Hepatocyte (in vitro differentiated cells): ENCODE data around the gene ZCCHC7. TPM values are rescaled to one million over a fixed set of nuclear protein-coding genes. Genes with fewer than 3 reads are reported as not detected.
"Not testable (repeated sequence)": the region's sequence is repeated elsewhere in the genome, so short reads cannot be mapped to it uniquely, and the experiment has no call there.

Experiments used
- DNase-seq: peaks from one replicate; pipeline ENCODE4 v3.0.0-alpha.2; 2016; ENCODE audit warnings: low spot score
- H2AFZ ChIP-seq: fragments of 200-600 bp; sonication (generic); 2 replicates; pipeline ENCODE4 v1.6.0; 2016; ENCODE audit warnings: antibody characterized with exemption, mild to moderate bottlenecking
- H3K27ac ChIP-seq: fragments of 200-600 bp; sonication (generic); 2 replicates; pipeline ENCODE4 v1.5.1; 2016; ENCODE audit warnings: mild to moderate bottlenecking
- H3K27me3 ChIP-seq: fragments of 200-600 bp; sonication (generic); 2 replicates; pipeline ENCODE4 v1.6.1; 2016
- H3K36me3 ChIP-seq: fragments of 200-600 bp; sonication (generic); replicated peaks from 2 replicates; pipeline ENCODE4 v1.5.1; 2016; ENCODE audit warnings: low read depth; ENCODE audit not compliant: insufficient read depth
- H3K4me1 ChIP-seq: fragments of 200-600 bp; sonication (generic); 2 replicates; pipeline ENCODE4 v1.5.1; 2016; ENCODE audit warnings: mild to moderate bottlenecking, moderate library complexity; ENCODE audit not compliant: insufficient read depth
- H3K4me2 ChIP-seq: fragments of 200-600 bp; sonication (generic); 2 replicates; pipeline ENCODE4 v1.6.0; 2016
- H3K4me3 ChIP-seq: fragments of 200-600 bp; sonication (generic); 2 replicates; pipeline ENCODE4 v1.5.1; 2016; ENCODE audit warnings: mild to moderate bottlenecking
- H3K79me2 ChIP-seq: fragments of 200-600 bp; sonication (generic); 2 replicates; pipeline ENCODE4 v1.6.0; 2017; ENCODE audit warnings: mild to moderate bottlenecking
- H3K9me2 ChIP-seq: fragments of 200-600 bp; sonication (generic); replicated peaks from 2 replicates; pipeline ENCODE4 v1.6.0; 2017; ENCODE audit warnings: mild to moderate bottlenecking; ENCODE audit not compliant: insufficient read depth
- H3K9me3 ChIP-seq: fragments of 200-600 bp; sonication (generic); 2 replicates; pipeline ENCODE4 v1.5.1; 2016; ENCODE audit warnings: low read depth, mild to moderate bottlenecking
- H4K20me1 ChIP-seq: fragments of 200-600 bp; sonication (generic); 2 replicates; pipeline ENCODE4 v1.6.0; 2016; ENCODE audit warnings: mild to moderate bottlenecking; ENCODE audit not compliant: insufficient read depth, poor library complexity, severe bottlenecking
- EZH2 ChIP-seq: fragments of 200-600 bp; sonication (generic); IDR thresholded peaks from 2 replicates; pipeline ENCODE4 v1.6.1; 2016; ENCODE audit warnings: antibody characterized with exemption, mild to moderate bottlenecking, borderline replicate concordance
- EZH2phosphoT487 ChIP-seq: fragments of 200-600 bp; sonication (generic); IDR thresholded peaks from one replicate; pipeline ENCODE4 v1.6.1; 2018; ENCODE audit warnings: antibody characterized with exemption, mild to moderate bottlenecking, low read depth, moderate library complexity; ENCODE audit not compliant: unreplicated experiment, severe bottlenecking
- WGBS: methylation state at CpG from one replicate; pipeline ENCODE4 v1.1.6; 2016; ENCODE audit warnings: low lambda C conversion rate; ENCODE audit errors: missing lambda C conversion rate; 5-methylcytosine and 5-hydroxymethylcytosine counted together
- polyA plus RNA-seq: library from polyadenylated mRNA; unstranded; fragments of >200 nt; fragmentation: Nextera tagmentation; extraction: Ambion mirVana; gene quantifications from 2 replicates; pipeline ENCODE4 v1.2.1, GENCODE V29; 2016
- total RNA-seq: library from RNA; depleted of rRNA; stranded (reverse); fragments of >200 nt; gene quantifications from 2 replicates; pipeline ENCODE4 v1.2.3, GENCODE V29; 2014
- TF ChIP-seq, protein P1 (sequence below): fragments of 200-600 bp; sonication (generic); IDR thresholded peaks from 2 replicates; pipeline ENCODE4 v1.5.1; 2016; ENCODE audit warnings: antibody characterized with exemption, mild to moderate bottlenecking; ENCODE audit not compliant: poor library complexity

ZCCHC7 gene
- total and polyA plus RNA-seq, 2 experiments from 2014 or later: 12.3 to 14.6 TPM

- H3K4me2 ChIP-seq: no peak overlapping the region
- H3K9me2 ChIP-seq: no peaks in the 10 kb centered on the region
- H2AFZ ChIP-seq: no peak overlapping the region
- peaks cover 5% of the 10 kb centered on the region for H4K20me1 ChIP-seq
- H3K4me1 ChIP-seq: peaks cover 18% of the 10 kb centered on the region
- 93% methylated on average over 7 of the region's 7 CpGs for WGBS
- no peak for DNase-seq
- H3K27me3 ChIP-seq: no peaks in the 10 kb centered on the region
- no peak for TF ChIP-seq EZH2phosphoT487
- TF ChIP-seq, protein P1, sequence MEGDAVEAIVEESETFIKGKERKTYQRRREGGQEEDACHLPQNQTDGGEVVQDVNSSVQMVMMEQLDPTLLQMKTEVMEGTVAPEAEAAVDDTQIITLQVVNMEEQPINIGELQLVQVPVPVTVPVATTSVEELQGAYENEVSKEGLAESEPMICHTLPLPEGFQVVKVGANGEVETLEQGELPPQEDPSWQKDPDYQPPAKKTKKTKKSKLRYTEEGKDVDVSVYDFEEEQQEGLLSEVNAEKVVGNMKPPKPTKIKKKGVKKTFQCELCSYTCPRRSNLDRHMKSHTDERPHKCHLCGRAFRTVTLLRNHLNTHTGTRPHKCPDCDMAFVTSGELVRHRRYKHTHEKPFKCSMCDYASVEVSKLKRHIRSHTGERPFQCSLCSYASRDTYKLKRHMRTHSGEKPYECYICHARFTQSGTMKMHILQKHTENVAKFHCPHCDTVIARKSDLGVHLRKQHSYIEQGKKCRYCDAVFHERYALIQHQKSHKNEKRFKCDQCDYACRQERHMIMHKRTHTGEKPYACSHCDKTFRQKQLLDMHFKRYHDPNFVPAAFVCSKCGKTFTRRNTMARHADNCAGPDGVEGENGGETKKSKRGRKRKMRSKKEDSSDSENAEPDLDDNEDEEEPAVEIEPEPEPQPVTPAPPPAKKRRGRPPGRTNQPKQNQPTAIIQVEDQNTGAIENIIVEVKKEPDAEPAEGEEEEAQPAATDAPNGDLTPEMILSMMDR: no peak
- no peaks in the 10 kb centered on the region for H3K9me3 ChIP-seq
- no peaks in the 10 kb centered on the region for H3K36me3 ChIP-seq
- no peak overlapping the region for H3K4me3 ChIP-seq
- H3K79me2 ChIP-seq: peaks cover 4% of the 10 kb centered on the region
- H3K27ac ChIP-seq: no peak overlapping the region
These were observed 170.1 kb downstream of the ZCCHC7 start for GRCh38 chr9:37290366-37290939.

GRCh38 chr9:37290940-37291485 is 170.6 kb downstream of the ZCCHC7 start:
- Histone ChIP-seq H4K20me1 (peaks cover 5% of the 10 kb centered on the region), H3K79me2 (peaks cover 4% of the 10 kb centered on the region), H3K4me1 (peaks cover 18% of the 10 kb centered on the region), H3K36me3 (no peaks in the 10 kb centered on the region), H3K4me3 (no peak overlapping the region), H3K9me2 (no peaks in the 10 kb centered on the region), H3K9me3 (no peaks in the 10 kb centered on the region), H3K27me3 (no peaks in the 10 kb centered on the region), H3K27ac (no peak overlapping the region), H2AFZ (no peak overlapping the region), H3K4me2 (no peak overlapping the region)
- peak; percentile 7 for DNase-seq
- 85% methylated on average over 2 of the region's 2 CpGs for WGBS
- TF ChIP-seq EZH2phosphoT487: no peak
- TF ChIP-seq EZH2: no peak
- TF ChIP-seq, protein P1: no peak

DNA sequence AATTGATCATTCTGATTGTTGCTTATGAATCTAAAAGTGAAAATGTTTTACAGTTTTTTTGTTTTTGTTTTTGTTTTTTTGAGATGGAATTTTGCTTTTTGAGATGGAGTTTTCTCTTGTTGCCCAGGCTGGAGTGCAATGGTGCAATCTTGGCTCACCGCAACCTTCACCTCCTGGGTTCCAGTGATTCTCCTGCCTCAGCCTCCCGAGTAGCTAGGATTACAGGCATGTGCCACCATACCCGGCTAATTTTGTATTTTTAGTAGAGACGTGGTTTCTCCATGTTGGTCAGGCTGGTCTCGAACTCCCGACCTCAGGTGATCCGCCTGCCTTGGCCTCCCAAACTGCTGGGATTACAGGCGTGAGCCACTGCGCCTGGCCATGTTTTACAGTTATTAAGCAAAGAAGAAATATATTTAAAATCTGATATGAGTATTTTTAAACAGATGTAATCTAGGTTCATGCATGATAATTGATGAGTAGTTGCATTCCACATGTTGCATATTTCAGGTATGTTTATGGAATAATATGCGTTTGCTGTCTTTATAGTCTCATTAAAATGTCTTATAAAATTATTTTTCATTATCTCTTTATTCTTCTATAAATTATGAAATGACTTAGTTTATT is 171.4 kb downstream of the ZCCHC7 start:
- not testable (repeated sequence) for H4K20me1 ChIP-seq, H3K79me2 ChIP-seq, H3K4me3 ChIP-seq

DNA sequence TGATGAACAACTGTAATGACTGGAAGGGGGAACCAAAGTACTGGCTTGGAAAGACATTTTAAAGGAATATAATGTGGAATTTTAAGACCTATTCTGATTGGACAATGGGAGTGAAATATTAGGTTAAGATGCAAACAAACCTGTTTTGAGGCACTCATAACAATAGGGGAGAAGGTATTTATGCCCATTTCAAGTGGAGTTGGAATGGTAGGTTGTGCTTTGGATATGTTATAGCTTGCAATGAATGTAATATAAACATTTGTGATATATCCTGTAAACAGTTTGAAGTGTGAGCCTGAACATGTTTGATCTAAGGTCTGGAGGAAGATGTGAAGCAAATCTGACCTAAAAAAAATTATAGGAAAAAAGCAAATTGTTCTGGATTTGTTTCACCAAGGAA is 172.5 kb downstream of the ZCCHC7 start:
- Histone ChIP-seq H3K9me3 (no peaks in the 10 kb centered on the region), H4K20me1 (peaks cover 5% of the 10 kb centered on the region), H2AFZ (no peak overlapping the region), H3K4me1 (peaks cover 18% of the 10 kb centered on the region), H3K4me3 (no peak overlapping the region), H3K27ac (no peak overlapping the region), H3K27me3 (no peaks in the 10 kb centered on the region), H3K4me2 (no peak overlapping the region), H3K79me2 (peaks cover 4% of the 10 kb centered on the region), H3K36me3 (no peaks in the 10 kb centered on the region), H3K9me2 (no peaks in the 10 kb centered on the region)
- TF ChIP-seq EZH2 (no peak), EZH2phosphoT487 (no peak)
- TF ChIP-seq, protein P1: no peak
- no peak for DNase-seq

More for the DNA sequence above, 171.4 kb downstream of the ZCCHC7 start:
- not testable (repeated sequence) for H3K36me3 ChIP-seq, H2AFZ ChIP-seq, DNase-seq, H3K9me3 ChIP-seq, H3K9me2 ChIP-seq, H3K27ac ChIP-seq, H3K27me3 ChIP-seq, H3K4me2 ChIP-seq
- WGBS: 97% methylated on average over 10 of the region's 10 CpGs
- H3K4me1 ChIP-seq: peaks cover 18% of the 10 kb centered on the region
